Ascending aorta (tissue), 2 donors: ENCODE measurements around the gene KPNA6. TPM values are rescaled to one million over a fixed set of nuclear protein-coding genes. Genes with fewer than 3 reads are reported as not detected.

Experiments
- DNase-seq, 2 donors: peaks; one replicate each; pipeline ENCODE4 v3.0.0-alpha.2; 2019; ENCODE audit warnings: low spot score in 2 of 2
- H3K27ac ChIP-seq, 2 donors: fragments of 200-600 bp; sonication (generic); one replicate each; pipeline ENCODE4 v1.5.1; 2016 to 2017; ENCODE audit warnings: mild to moderate bottlenecking in 1 of 2
- H3K27me3 ChIP-seq: fragments of 200-600 bp; sonication (generic); one replicate; pipeline ENCODE4 v1.5.1; 2017
- H3K36me3 ChIP-seq, 2 donors: fragments of 200-600 bp; sonication (generic); one replicate each; pipeline ENCODE4 v1.5.1; 2016
- H3K4me1 ChIP-seq, 2 donors: fragments of 200-600 bp; sonication (generic); one replicate each; pipeline ENCODE4 v1.5.1; 2016 to 2017; ENCODE audit warnings: mild to moderate bottlenecking in 1 of 2
- H3K4me3 ChIP-seq, 2 donors: fragments of 200-600 bp; sonication (generic); one replicate each; pipeline ENCODE4 v1.5.1; 2016 to 2017; ENCODE audit warnings: mild to moderate bottlenecking in 1 of 2
- H3K9me3 ChIP-seq, 2 donors: fragments of 200-600 bp; sonication (generic); one replicate each; pipeline ENCODE4 v1.5.1; 2016
- CTCF ChIP-seq, 3 experiments: fragments of 200-600 bp in 2 of 3; fragments of 450-650 bp in 1 of 3; sonication (generic) in 2 of 3; IDR thresholded peaks; one replicate each; pipeline ENCODE4 v1.5.1; 2016 to 2019; ENCODE audit warnings: antibody characterized with exemption in 3 of 3, mild to moderate bottlenecking in 1 of 3, moderate library complexity in 1 of 3
- intact Hi-C: fragments of 100-400 bp; cut with DNase I; formaldehyde crosslinking; loops from one replicate; pipeline ENCODE4 v1.15.1; 2023
- total RNA-seq: library from RNA; depleted of rRNA; stranded (reverse); fragments of >200 nt; gene quantifications from one replicate; pipeline ENCODE4 v1.1.0, GENCODE V29; 2016

KPNA6 gene
- total RNA-seq, 1 donor from 2014 or later, result 26.1 TPM

GRCh38 chr1:32104127-32104526 lies 3.7 kb upstream of the KPNA6 start:
- H3K36me3 ChIP-seq, result peaks cover 6 to 29% of the 10 kb centered on the region in 2 donors
- no peak overlapping the region for H3K27ac ChIP-seq
- intact Hi-C loops, result no loop called here
- no peaks in the 10 kb centered on the region for H3K9me3 ChIP-seq
- DNase-seq, result no peak
- TF ChIP-seq CTCF (IDR thresholded peaks at IDR 0.05), result no peak
- H3K4me3 ChIP-seq, result no peak overlapping the region
- no peaks in the 10 kb centered on the region for H3K27me3 ChIP-seq
- peaks cover 0 to 8% of the 10 kb centered on the region in 2 donors for H3K4me1 ChIP-seq

DNA sequence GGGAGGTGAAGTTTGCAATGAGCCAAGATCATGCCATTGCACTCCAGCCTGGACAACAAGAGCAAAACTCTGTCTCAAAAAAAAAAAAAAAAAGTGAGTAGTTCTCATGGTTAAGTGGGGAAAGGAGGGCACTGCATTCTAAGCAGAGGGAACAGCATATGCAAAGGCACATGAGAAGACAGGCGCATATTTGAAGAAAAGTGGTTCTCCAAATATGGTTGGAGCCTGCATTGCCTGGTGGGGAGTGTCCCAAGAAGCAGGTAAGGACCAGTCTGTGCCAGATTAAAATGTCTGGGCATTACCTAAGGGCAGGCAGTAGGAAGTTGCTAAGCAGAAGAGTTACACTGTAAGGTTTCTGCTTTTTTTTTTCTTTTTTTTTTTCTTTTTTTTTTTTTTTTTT lies 2.5 kb upstream of the KPNA6 start:
- no peak for TF ChIP-seq CTCF (IDR thresholded peaks at IDR 0.05)

DNA sequence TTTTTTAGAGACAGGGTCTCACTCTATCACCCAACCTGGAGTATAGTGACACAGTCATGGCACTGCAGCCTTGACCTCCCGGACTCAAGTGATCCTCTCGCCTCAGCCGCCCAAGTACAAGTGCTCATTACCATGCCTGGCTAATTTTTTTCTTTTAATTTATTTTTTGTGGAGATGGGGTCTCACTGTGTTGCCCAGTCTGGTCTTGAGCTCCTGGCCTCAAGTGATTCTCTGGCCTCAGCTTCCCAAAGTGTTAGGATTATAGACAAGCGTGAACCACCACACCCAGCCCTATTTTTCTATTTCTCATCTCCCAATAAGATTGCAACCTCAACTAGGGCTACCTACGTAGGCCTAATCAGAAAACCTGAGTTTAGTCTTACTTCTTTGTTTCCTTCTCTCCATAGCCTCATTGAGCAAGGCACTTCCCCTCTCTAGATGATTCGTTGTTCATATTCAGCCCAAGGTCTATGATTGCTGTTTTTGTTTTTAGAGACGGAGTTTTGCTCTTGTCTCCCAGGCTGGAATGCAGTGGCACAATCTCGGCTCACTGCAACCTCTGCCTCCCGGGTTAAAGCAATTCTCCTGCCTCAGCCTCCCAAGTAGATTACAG lies 1.1 kb upstream of the KPNA6 start:
- Histone ChIP-seq H3K9me3 (no peaks in the 10 kb centered on the region), H3K27ac (no peak overlapping the region), H3K4me1 (peaks cover 4 to 34% of the 10 kb centered on the region in 2 donors), H3K36me3 (peaks cover 6 to 7% of the 10 kb centered on the region in 2 donors), H3K4me3 (no peak overlapping the region), H3K27me3 (no peaks in the 10 kb centered on the region)
- no peak for DNase-seq
- TF ChIP-seq CTCF (IDR thresholded peaks at IDR 0.05), result no peak
- intact Hi-C loops, result loop anchor here (5.0 kb wide), 1 partner anchor 136 kb away; no protein-coding TSS in a partner anchor

More for the DNA sequence above, 2.5 kb upstream of the KPNA6 start:
- Histone ChIP-seq H3K4me3 (no peak overlapping the region), H3K27me3 (no peaks in the 10 kb centered on the region), H3K9me3 (no peaks in the 10 kb centered on the region), H3K36me3 (peaks cover 6 to 17% of the 10 kb centered on the region in 2 donors), H3K4me1 (peaks cover 4 to 20% of the 10 kb centered on the region in 2 donors), H3K27ac (no peak overlapping the region)
- intact Hi-C loops, result loop anchor here (5.0 kb wide), 1 partner anchor 137 kb away; no protein-coding TSS in a partner anchor
- no peak for DNase-seq

DNA sequence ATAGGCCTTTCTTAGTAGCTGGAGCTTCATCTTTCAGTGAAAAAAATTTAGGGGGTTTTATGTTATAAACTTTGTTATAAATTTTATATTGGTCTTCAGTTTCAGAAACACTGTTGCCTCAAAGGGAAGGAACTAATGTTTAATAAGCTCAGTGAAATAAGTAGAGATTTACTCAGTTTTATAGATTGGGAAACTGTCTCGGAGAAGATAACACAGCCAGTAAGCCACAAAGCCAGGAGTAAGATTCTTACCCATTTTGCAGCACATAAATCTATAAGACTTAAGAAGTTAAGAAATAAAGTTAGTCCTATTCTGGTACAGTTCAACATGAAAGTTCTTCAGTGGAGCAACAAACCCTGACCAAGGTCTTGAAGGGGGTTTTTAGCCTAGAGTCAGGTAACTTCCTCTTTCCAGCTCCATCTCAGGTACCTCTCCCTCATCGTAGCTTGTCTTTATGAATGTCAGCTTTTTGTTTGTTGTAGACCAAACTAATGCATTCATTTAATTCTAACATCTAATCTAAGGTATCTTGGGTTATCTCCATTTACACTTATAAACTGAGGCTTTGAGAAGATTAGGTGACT lies 3.3 kb downstream of the KPNA6 start:
- H3K27ac ChIP-seq, result no peak overlapping the region
- H3K4me3 ChIP-seq, result peak overlapping the region in 1 of 2 donors; percentile 18
- H3K4me1 ChIP-seq, result peaks cover 4 to 44% of the 10 kb centered on the region in 2 donors
- TF ChIP-seq CTCF (IDR thresholded peaks at IDR 0.05), result no peak
- H3K9me3 ChIP-seq, result no peaks in the 10 kb centered on the region
- no peaks in the 10 kb centered on the region for H3K36me3 ChIP-seq
- H3K27me3 ChIP-seq, result no peaks in the 10 kb centered on the region
- DNase-seq, result no peak
- intact Hi-C loops, result no loop called here

GRCh38 chr1:32111789-32112188 lies 3.9 kb downstream of the KPNA6 start:
- DNase-seq, result no peak
- Histone ChIP-seq H3K27me3 (no peaks in the 10 kb centered on the region), H3K36me3 (no peaks in the 10 kb centered on the region), H3K4me3 (no peak overlapping the region), H3K4me1 (peaks cover 7 to 50% of the 10 kb centered on the region in 2 donors), H3K9me3 (no peaks in the 10 kb centered on the region), H3K27ac (no peak overlapping the region)
- intact Hi-C loops, result no loop called here
- no peak for TF ChIP-seq CTCF (IDR thresholded peaks at IDR 0.05)
